Testis (tissue), 3 donors: ENCODE measurements around the gene RASL11A. TPM values are rescaled to one million over a fixed set of nuclear protein-coding genes. Genes with fewer than 3 reads are reported as not detected.

Experiments used
- polyA plus RNA-seq: library from polyadenylated mRNA; stranded (reverse); fragments of 350-450 nt; fragmentation: Illumina TruSeq; extraction: RNeasy Lipid Tissue Mini Kit (QIAGEN cat#74804); gene quantifications from one replicate; pipeline ENCODE4 v1.2.3, GENCODE V29; 2014; ENCODE audit warnings: low read depth, low replicate concordance; ENCODE audit not compliant: insufficient read depth
- small RNA-seq, 2 donors: library from RNA; depleted of rRNA; stranded (forward); fragments of <200 nt; gene quantifications; one replicate each; pipeline ENCODE3, GENCODE V24; 2016
- total RNA-seq, 2 donors: library from RNA; depleted of rRNA; stranded (reverse); fragments of >200 nt; gene quantifications; one replicate each; pipeline ENCODE4 v1.2.3, GENCODE V29; 2016

The RASL11A gene
- total and polyA plus RNA-seq, 3 donors from 2014 or later = 8.2 to 11.8 (median 10.0) TPM

Small RNA genes lying within 50 kb of the gene (small RNA-seq; reads per million reads assigned to genes)
- 0 reads per million in 2 donors for gene SNORA27
- 0 reads per million in 2 donors for gene SNORD102

Other genes with a start within 250 kb of the RASL11A start
- gene USP12, start 99.0 kb upstream of the RASL11A start, total RNA-seq = 10 to 100 TPM; 26.1 to 30.2 TPM
- gene USP12, start 99.0 kb upstream of the RASL11A start, polyA plus RNA-seq = 24.3 TPM
- 100 to 1,000 TPM; 200 to 353 TPM for gene RPL21, start 19.3 kb upstream of the RASL11A start, total RNA-seq
- gene RPL21, start 19.3 kb upstream of the RASL11A start, polyA plus RNA-seq = 996 TPM
- 10 to 100 TPM; 73.2 to 75.7 TPM for gene GTF3A, start 153.8 kb downstream of the RASL11A start, total RNA-seq
- 82.6 TPM for gene GTF3A, start 153.8 kb downstream of the RASL11A start, polyA plus RNA-seq
- gene MTIF3, start 179.7 kb downstream of the RASL11A start, total RNA-seq = 100 to 1,000 TPM in 1 of 2 donors, 10 to 100 TPM in 1; 87.6 to 141 TPM
- 94.2 TPM for gene MTIF3, start 179.7 kb downstream of the RASL11A start, polyA plus RNA-seq